SK-N-SH treated with all-trans-retinoic acid at 6 μM for 48 hours (cell line): ENCODE measurements around the gene IL17C.

Experiments used
- CREB5 ChIP-seq: fragments of 250-450 bp; sonication (Bioruptor Pico); IDR thresholded peaks from 2 replicates; pipeline ENCODE4 v1.5.1; 2020; ENCODE audit warnings: low read depth, mild to moderate bottlenecking, moderate library complexity
- CSRNP3 ChIP-seq: fragments of 250-450 bp; sonication (Bioruptor Pico); IDR thresholded peaks from 2 replicates; pipeline ENCODE4 v1.5.1; 2021; ENCODE audit warnings: mild to moderate bottlenecking, moderate library complexity
- ESRRG ChIP-seq: fragments of 250-450 bp; sonication (Bioruptor Pico); IDR thresholded peaks from 2 replicates; pipeline ENCODE4 v1.6.1; 2021; ENCODE audit warnings: mild to moderate bottlenecking
- PATZ1 ChIP-seq: fragments of 250-450 bp; sonication (Bioruptor Pico); IDR thresholded peaks from 2 replicates; pipeline ENCODE4 v1.8.0; 2020; ENCODE audit warnings: mild to moderate bottlenecking, moderate library complexity, borderline replicate concordance
- TCF4 ChIP-seq: fragments of 250-450 bp; sonication (Bioruptor Pico); IDR thresholded peaks from 2 replicates; pipeline ENCODE4 v1.8.0; 2021; ENCODE audit warnings: mild to moderate bottlenecking, moderate library complexity, borderline replicate concordance
- TOX ChIP-seq: fragments of 250-450 bp; sonication (Bioruptor Pico); IDR thresholded peaks from 2 replicates; pipeline ENCODE4 v1.8.0; 2021; ENCODE audit warnings: mild to moderate bottlenecking, moderate library complexity, borderline replicate concordance
- ZC3H10 ChIP-seq: fragments of 250-450 bp; sonication (Bioruptor Pico); IDR thresholded peaks from 2 replicates; pipeline ENCODE4 v1.5.1; 2021; ENCODE audit warnings: mild to moderate bottlenecking, moderate library complexity

- TF ChIP-seq TOX (CRISPR knock-in tag) (no peak), TCF4 (CRISPR knock-in tag) (no peak), ESRRG (CRISPR knock-in tag) (no peak), PATZ1 (CRISPR knock-in tag) (no peak), ZC3H10 (CRISPR knock-in tag) (no peak), CREB5 (CRISPR knock-in tag) (no peak), CSRNP3 (CRISPR knock-in tag) (no peak)
Observed at GRCh38 chr16:88680554-88681083, 42.2 kb downstream of the IL17C start.
